ENCODE measurements around the gene LIME1. TPM values are rescaled to one million over a fixed set of nuclear protein-coding genes. Genes with fewer than 3 reads are reported as not detected.

LIME1 gene
- total RNA-seq, 1 experiment from 2014 or later: 13.5 TPM

DNA sequence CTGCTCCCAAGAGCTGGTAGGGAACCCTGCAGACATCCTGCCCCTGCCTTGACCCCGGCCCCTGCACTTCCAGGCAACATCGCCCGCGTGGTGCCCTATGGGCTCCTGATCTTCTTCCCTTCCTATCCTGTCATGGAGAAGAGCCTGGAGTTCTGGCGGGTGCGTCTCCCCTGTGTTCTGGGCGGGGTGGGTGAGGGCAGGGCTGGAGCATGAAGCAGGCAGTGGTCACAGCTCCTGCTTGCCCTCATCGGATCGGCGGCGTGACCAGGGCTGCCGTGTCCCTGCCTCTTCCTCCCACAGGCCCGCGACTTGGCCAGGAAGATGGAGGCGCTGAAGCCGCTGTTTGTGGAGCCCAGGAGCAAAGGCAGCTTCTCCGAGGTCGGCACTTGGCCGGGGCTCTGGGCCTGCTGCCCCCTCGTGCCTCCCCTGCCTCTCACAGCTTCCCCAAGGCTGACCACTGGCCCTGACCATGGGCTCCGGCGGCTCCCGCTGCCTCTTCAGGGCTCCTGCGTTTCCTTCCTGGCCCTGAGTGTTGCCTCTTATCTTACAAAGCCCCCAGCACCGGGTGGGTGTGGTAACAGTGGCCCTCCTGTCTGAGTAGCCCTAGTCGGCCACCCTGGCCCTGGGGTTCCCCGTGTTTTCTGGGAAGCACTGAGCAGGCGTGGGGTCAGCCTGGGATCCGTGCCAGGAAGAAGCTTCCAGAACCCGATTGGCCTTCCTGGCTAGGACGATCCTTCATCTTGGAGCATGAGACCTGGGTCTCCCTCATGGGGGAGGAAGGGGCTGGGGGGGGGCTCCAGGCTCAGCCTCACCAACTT is 48.0 kb upstream of the LIME1 start:
- Histone ChIP-seq H3K27me3 (ENCODE audit: insufficient read depth, low read length) (no peaks in the 10 kb centered on the region), H2AK5ac (ENCODE audit: insufficient read length, low read length) (no peak overlapping the region), H4K5ac (ENCODE audit: insufficient read length, low read depth, low read length) (no peak overlapping the region), H3K27ac (ENCODE audit: insufficient read length, low read depth, low read length) (no peak overlapping the region), H3K9ac (ENCODE audit: extremely low read depth, insufficient read length, low read length) (no peak overlapping the region), H4K20me1 (ENCODE audit: control insufficient read depth, insufficient read depth, insufficient read length) (no peaks in the 10 kb centered on the region), H3K9me3 (ENCODE audit: control insufficient read depth, low read depth, low read length) (no peaks in the 10 kb centered on the region), H3K23me2 (ENCODE audit: insufficient read length, low read depth, low read length, poor library complexity, severe bottlenecking) (no peaks in the 10 kb centered on the region), H3K14ac (ENCODE audit: insufficient read depth, low read length) (no peak overlapping the region), H2BK120ac (ENCODE audit: low read depth, low read length, poor library complexity, severe bottlenecking) (no peak overlapping the region), H3K23ac (ENCODE audit: insufficient read length, low read depth, low read length) (no peak overlapping the region), H3K4ac (ENCODE audit: low read depth, low read length) (no peak overlapping the region), H4K8ac (replicated peaks; ENCODE audit: insufficient read length, low read depth, low read length) (no peak overlapping the region), H4K91ac (ENCODE audit: insufficient read length, low read depth, low read length) (no peak overlapping the region), H2BK5ac (ENCODE audit: insufficient read length, low read length) (no peak overlapping the region), H3K79me1 (ENCODE audit: insufficient read depth, low read depth, low read length, poor library complexity, severe bottlenecking) (no peaks in the 10 kb centered on the region), H2AFZ (ENCODE audit: low read length) (no peak overlapping the region), H3T11ph (ENCODE audit: low read length) (no peak overlapping the region), H2BK15ac (ENCODE audit: low read depth, low read length) (no peak overlapping the region), H3K4me2 (ENCODE audit: insufficient read depth, insufficient read length, low read length) (no peak overlapping the region), H3K18ac (ENCODE audit: insufficient read length, low read depth, low read length) (no peak overlapping the region), H2BK12ac (ENCODE audit: insufficient read length, low read depth, low read length) (no peak overlapping the region), H2BK20ac (ENCODE audit: low read depth, low read length, poor library complexity, severe bottlenecking) (no peak overlapping the region), H3K79me2 (ENCODE audit: insufficient read depth, low read length) (no peaks in the 10 kb centered on the region), H3K4me1 (ENCODE audit: insufficient read depth, low read length) (no peaks in the 10 kb centered on the region), H3K56ac (ENCODE audit: insufficient read length, low read depth, low read length) (no peak overlapping the region)
- Mint-ChIP-seq H3K4me3 (no peak overlapping the region), H3K27ac (peak overlapping the region in 1 of 3 experiments; percentile 90; a peak in 1 of 7 replicates), H3K4me1 (no peaks in the 10 kb centered on the region), H3K36me3 (ENCODE audit: insufficient read depth in 1 of 3, low read depth in 3 of 3) (peaks cover 8 to 14% (median 10%) of the 10 kb centered on the region in 3 experiments; a peak in 6 of 7 replicates), H3K27me3 (ENCODE audit: low read depth) (no peaks in the 10 kb centered on the region; the same call in 1 of the 2 replicates), H3K9me3 (no peaks in the 10 kb centered on the region)
- DNase-seq: no peak
- TF ChIP-seq, protein P1, sequence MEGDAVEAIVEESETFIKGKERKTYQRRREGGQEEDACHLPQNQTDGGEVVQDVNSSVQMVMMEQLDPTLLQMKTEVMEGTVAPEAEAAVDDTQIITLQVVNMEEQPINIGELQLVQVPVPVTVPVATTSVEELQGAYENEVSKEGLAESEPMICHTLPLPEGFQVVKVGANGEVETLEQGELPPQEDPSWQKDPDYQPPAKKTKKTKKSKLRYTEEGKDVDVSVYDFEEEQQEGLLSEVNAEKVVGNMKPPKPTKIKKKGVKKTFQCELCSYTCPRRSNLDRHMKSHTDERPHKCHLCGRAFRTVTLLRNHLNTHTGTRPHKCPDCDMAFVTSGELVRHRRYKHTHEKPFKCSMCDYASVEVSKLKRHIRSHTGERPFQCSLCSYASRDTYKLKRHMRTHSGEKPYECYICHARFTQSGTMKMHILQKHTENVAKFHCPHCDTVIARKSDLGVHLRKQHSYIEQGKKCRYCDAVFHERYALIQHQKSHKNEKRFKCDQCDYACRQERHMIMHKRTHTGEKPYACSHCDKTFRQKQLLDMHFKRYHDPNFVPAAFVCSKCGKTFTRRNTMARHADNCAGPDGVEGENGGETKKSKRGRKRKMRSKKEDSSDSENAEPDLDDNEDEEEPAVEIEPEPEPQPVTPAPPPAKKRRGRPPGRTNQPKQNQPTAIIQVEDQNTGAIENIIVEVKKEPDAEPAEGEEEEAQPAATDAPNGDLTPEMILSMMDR (conservative IDR thresholded peaks at IDR 0.05): no peak
- no CpG with 5 or more reads among the region's 31 CpGs for WGBS (ENCODE audit: extremely low coverage, insufficient read length, low lambda C conversion rate)
